H1 (cell line): Measurements from ENCODE around the gene CDCP1. TPM values are rescaled to one million over a fixed set of nuclear protein-coding genes. Genes with fewer than 3 reads are reported as not detected.

Experiments used
- CTCF ChIA-PET: fragments of 300-600 bp; sonication (Branson Sonifier 250); formaldehyde crosslinking; loops from one replicate; lab custom pipeline; 2021; ENCODE audit not compliant: partially characterized antibody; lab: Charles Lee
- POLR2A ChIA-PET: fragments of 300-600 bp; sonication (Branson Sonifier 250); formaldehyde crosslinking; loops from one replicate; lab custom pipeline; 2021; ENCODE audit warnings: inconsistent platforms; ENCODE audit not compliant: partially characterized antibody; lab: Charles Lee
- DNase-seq, 2 experiments: peaks; one replicate each; pipeline versions ENCODE4 v3.0.0 to v3.0.0-alpha.2; 2010 to 2022; ENCODE audit warnings: low spot score in 2 of 2, low read depth in 1 of 2, mixed read lengths in 1 of 2
- FAIRE-seq: peaks from 2 replicates; lab custom pipeline; 2011; peaks lifted over from hg19 to GRCh38; lab: Jason Lieb, UNC
- H2AFZ ChIP-seq: 2 replicates; pipeline ENCODE4 v1.8.1; 2012; ENCODE audit warnings: low read length, inconsistent platforms
- H2AK5ac ChIP-seq: 2 replicates; pipeline ENCODE4 v1.6.1; 2013; ENCODE audit warnings: low read depth, low read length
- H2BK120ac ChIP-seq: replicated peaks from 2 replicates; pipeline ENCODE3; 2013; ENCODE audit warnings: low read depth, low read length, inconsistent platforms
- H2BK12ac ChIP-seq: 2 replicates; pipeline ENCODE4 v1.6.1; 2013; ENCODE audit warnings: low read depth, low read length
- H2BK15ac ChIP-seq: 2 replicates; pipeline ENCODE4 v1.6.1; 2013; ENCODE audit warnings: low read length
- H2BK20ac ChIP-seq: 2 replicates; pipeline ENCODE4 v1.6.1; 2013; ENCODE audit warnings: low read length
- H2BK5ac ChIP-seq: 2 replicates; pipeline ENCODE4 v1.6.1; 2013; ENCODE audit warnings: low read depth, low read length
- H3K14ac ChIP-seq: 2 replicates; pipeline ENCODE4 v1.6.1; 2013; ENCODE audit warnings: inconsistent platforms; ENCODE audit not compliant: insufficient read length
- H3K18ac ChIP-seq: 2 replicates; pipeline ENCODE4 v1.6.1; 2013; ENCODE audit warnings: low read length; ENCODE audit errors: extremely low read depth
- H3K23ac ChIP-seq: 2 replicates; pipeline ENCODE4 v1.6.1; 2013; ENCODE audit warnings: inconsistent platforms; ENCODE audit not compliant: insufficient read length
- H3K23me2 ChIP-seq: 2 replicates; pipeline ENCODE4 v1.6.1; 2013; ENCODE audit warnings: low read depth, low read length
- H3K27ac ChIP-seq: 2 replicates; pipeline ENCODE4 v1.6.1; 2011; ENCODE audit warnings: low read depth, low read length, inconsistent platforms
- H3K27me3 ChIP-seq, 4 experiments: replicated peaks in 1 of 4; 1 replicate in 1 of 4; 2 replicates in 3 of 4; pipeline versions ENCODE4 v1.6.1 to v1.8.1; 2011 to 2013; ENCODE audit warnings: low read length in 3 of 4, mild to moderate bottlenecking in 3 of 4, inconsistent platforms in 2 of 4, mixed read lengths in 2 of 4, moderate library complexity in 1 of 4; ENCODE audit not compliant: control insufficient read depth in 3 of 4, insufficient read depth in 3 of 4; ENCODE audit errors: extremely low read depth in 1 of 4
- H3K36me3 ChIP-seq, 4 experiments: 2 replicates each; pipeline versions ENCODE4 v1.6.1 to v1.8.1; 2011 to 2013; ENCODE audit warnings: mild to moderate bottlenecking in 4 of 4, low read length in 3 of 4, moderate library complexity in 2 of 4, control low read depth in 1 of 4, inconsistent platforms in 1 of 4; ENCODE audit not compliant: insufficient read depth in 4 of 4, control insufficient read depth in 2 of 4
- H3K4ac ChIP-seq: replicated peaks from 2 replicates; pipeline ENCODE3; 2013; ENCODE audit warnings: low read length, low read depth, mixed read lengths, inconsistent platforms; ENCODE audit not compliant: insufficient read length
- H3K4me1 ChIP-seq, 4 experiments: replicated peaks in 1 of 4; 1 replicate in 1 of 4; 2 replicates in 3 of 4; pipeline versions ENCODE4 v1.6.1 to v1.8.1; 2011 to 2013; ENCODE audit warnings: low read length in 3 of 4, inconsistent platforms in 2 of 4, mixed read lengths in 1 of 4; ENCODE audit not compliant: insufficient read depth in 4 of 4, control insufficient read depth in 3 of 4
- H3K4me2 ChIP-seq, 2 experiments: 2 replicates each; pipeline versions ENCODE4 v1.6.1 to v1.8.1; 2011 to 2013; ENCODE audit warnings: low read depth in 2 of 2, low read length in 2 of 2, control low read depth in 1 of 2, inconsistent platforms in 1 of 2, mild to moderate bottlenecking in 1 of 2; ENCODE audit not compliant: insufficient read depth in 1 of 2
- H3K4me3 ChIP-seq, 4 experiments: fragments of 200-600, 300-600 bp in 1 of 4; sonication (generic), shearing (Covaris generic), sonication (Bioruptor Twin) in 1 of 4; 2 replicates each; pipeline versions ENCODE4 v1.5.1 to v1.8.1; 2011 to 2016; ENCODE audit warnings: low read length in 4 of 4, low read depth in 3 of 4, control low read depth in 2 of 4, inconsistent platforms in 2 of 4, mild to moderate bottlenecking in 2 of 4, mixed read lengths in 1 of 4, moderate library complexity in 1 of 4; ENCODE audit not compliant: insufficient read depth in 2 of 4; ENCODE audit errors: extremely low read depth in 1 of 4
- H3K56ac ChIP-seq: replicated peaks from 2 replicates; pipeline ENCODE3; 2013; ENCODE audit warnings: low read depth, mild to moderate bottlenecking, mixed read lengths, low read length, inconsistent platforms; ENCODE audit not compliant: insufficient read length
- H3K79me1 ChIP-seq: 2 replicates; pipeline ENCODE4 v1.6.1; 2013; ENCODE audit warnings: low read depth, low read length, control low read depth
- H3K79me2 ChIP-seq, 2 experiments: 2 replicates each; pipeline versions ENCODE4 v1.6.1 to v1.8.1; 2012 to 2013; ENCODE audit warnings: low read length in 2 of 2, mild to moderate bottlenecking in 2 of 2, inconsistent platforms in 1 of 2; ENCODE audit not compliant: insufficient read depth in 2 of 2, control insufficient read depth in 1 of 2
- H3K9ac ChIP-seq, 4 experiments: replicated peaks in 1 of 4; 1 replicate in 1 of 4; 2 replicates in 3 of 4; pipeline versions ENCODE4 v1.6.1 to v1.8.1; 2011 to 2013; ENCODE audit warnings: low read depth in 3 of 4, low read length in 3 of 4, control low read depth in 2 of 4, mild to moderate bottlenecking in 2 of 4, moderate library complexity in 2 of 4, inconsistent platforms in 1 of 4; ENCODE audit errors: extremely low read depth in 1 of 4
- H3K9me3 ChIP-seq, 2 experiments: 2 replicates each; pipeline versions ENCODE4 v1.6.1 to v1.8.1; 2012 to 2013; ENCODE audit warnings: mild to moderate bottlenecking in 2 of 2, moderate library complexity in 2 of 2, control low read depth in 1 of 2, inconsistent platforms in 1 of 2, low read depth in 1 of 2, low read length in 1 of 2, mixed read lengths in 1 of 2; ENCODE audit not compliant: insufficient read depth in 2 of 2
- H4K20me1 ChIP-seq, 2 experiments: replicated peaks in 1 of 2; 2 replicates each; pipeline versions ENCODE3 to v1.8.1; 2011 to 2013; ENCODE audit warnings: inconsistent platforms in 2 of 2, low read length in 2 of 2, mild to moderate bottlenecking in 1 of 2; ENCODE audit not compliant: insufficient read depth in 2 of 2, control insufficient read depth in 1 of 2
- H4K5ac ChIP-seq: 2 replicates; pipeline ENCODE4 v1.6.1; 2013; ENCODE audit warnings: low read length, low read depth, mixed read lengths, inconsistent platforms; ENCODE audit not compliant: insufficient read length
- H4K8ac ChIP-seq: 2 replicates; pipeline ENCODE4 v1.8.0; 2013; ENCODE audit warnings: mild to moderate bottlenecking, moderate library complexity, low read length, inconsistent platforms; ENCODE audit not compliant: insufficient read depth; ENCODE audit errors: extremely low read depth
- H4K91ac ChIP-seq: replicated peaks from 2 replicates; pipeline ENCODE3; 2013; ENCODE audit warnings: low read length, mixed read lengths, inconsistent platforms; ENCODE audit not compliant: insufficient read length
- ATF2 ChIP-seq: IDR thresholded peaks from 2 replicates; pipeline ENCODE4 v1.6.1; 2012; ENCODE audit warnings: low read length, inconsistent platforms
- BCL11A ChIP-seq, 2 experiments: IDR thresholded peaks; one replicate each; pipeline ENCODE4 v1.6.1; 2011; ENCODE audit warnings: low read depth in 2 of 2, low read length in 2 of 2, mild to moderate bottlenecking in 2 of 2
- CHD2 ChIP-seq: IDR thresholded peaks from 2 replicates; pipeline ENCODE4 v1.6.1; 2012; ENCODE audit warnings: low read length, improper control_type of control experiment
- JUN ChIP-seq: IDR thresholded peaks from 2 replicates; pipeline ENCODE4 v1.6.1; 2011; ENCODE audit warnings: low read depth, mild to moderate bottlenecking, improper control_type of control experiment, low read length
- KDM5A ChIP-seq: fragments of 200-600 bp; IDR thresholded peaks from 2 replicates; pipeline ENCODE4 v1.7.1; 2012; ENCODE audit warnings: mild to moderate bottlenecking, low read length, inconsistent platforms, mixed read lengths
- MAFK ChIP-seq: IDR thresholded peaks from 2 replicates; pipeline ENCODE4 v1.6.1; 2012; ENCODE audit warnings: low read depth, mild to moderate bottlenecking, improper control_type of control experiment, low read length
- POLR2AphosphoS5 ChIP-seq: IDR thresholded peaks from 2 replicates; pipeline ENCODE4 v1.6.1; 2011; ENCODE audit warnings: low read depth, low read length
- POU5F1 ChIP-seq: IDR thresholded peaks from 2 replicates; pipeline ENCODE4 v1.6.1; 2011; ENCODE audit warnings: low read depth, mild to moderate bottlenecking, low read length, moderate library complexity
- RBBP5 ChIP-seq: IDR thresholded peaks from 2 replicates; pipeline ENCODE4 v1.7.1; 2012; ENCODE audit warnings: low read depth, mild to moderate bottlenecking, inconsistent platforms, low read length, moderate library complexity, borderline replicate concordance
- RNF2 ChIP-seq: fragments of 200-900, 300-1000 bp; sonication (generic); IDR thresholded peaks from 2 replicates; pipeline ENCODE4 v1.7.1; 2016; ENCODE audit warnings: borderline replicate concordance, low read depth, mild to moderate bottlenecking, antibody characterized with exemption, low read length; ENCODE audit not compliant: poor library complexity, severe bottlenecking; ENCODE audit errors: missing control alignments
- TAF1 ChIP-seq: IDR thresholded peaks from 2 replicates; pipeline ENCODE4 v1.6.1; 2011; ENCODE audit warnings: mild to moderate bottlenecking, low read depth, low read length
- TAF7 ChIP-seq: optimal IDR thresholded peaks from 2 replicates; pipeline ENCODE3; 2011; ENCODE audit warnings: low read depth, mild to moderate bottlenecking, inconsistent platforms, low read length, moderate library complexity, borderline replicate concordance
- ZNF274 ChIP-seq: IDR thresholded peaks from 2 replicates; pipeline ENCODE4 v1.7.0; 2012; ENCODE audit warnings: low read length, borderline replicate concordance; ENCODE audit errors: extremely low read depth
- WGBS, 2 experiments: shearing (Covaris generic) in 1 of 2; methylation state at CpG; one replicate each; pipeline versions ENCODE4 v1.1.6 to v1.1.7; 2013 to 2015; ENCODE audit warnings: low lambda C conversion rate in 2 of 2, mixed read lengths in 2 of 2, inconsistent platforms in 1 of 2, low coverage in 1 of 2, missing lambda C conversion rate in 1 of 2; ENCODE audit not compliant: insufficient replicate concordance in 2 of 2, insufficient coverage in 1 of 2, insufficient read length in 1 of 2; ENCODE audit errors: extremely low coverage in 1 of 2, missing lambda C conversion rate in 1 of 2; 5-methylcytosine and 5-hydroxymethylcytosine counted together
- polyA plus RNA-seq, 7 experiments: library from polyadenylated mRNA; depleted of rRNA in 3 of 7; stranded (reverse) in 5 of 7; unstranded in 2 of 7; fragments of >200 nt in 5 of 7; fragments of 200-250 nt in 2 of 7; gene quantifications; 1 replicate in 5 of 7; 2 replicates in 1 of 7; 4 replicates in 1 of 7; pipeline versions ENCODE4 v1.2.1 to v1.2.3, GENCODE V29; 2011 to 2013; ENCODE audit warnings: missing spikeins in 2 of 7, mixed read lengths in 2 of 7
- total RNA-seq: library from RNA; stranded (reverse); fragmentation: NEBNext Ultra II Directional; extraction: Animal tissue kit (Norgen Biotek cat#: 25700); gene quantifications from 2 replicates; pipeline ENCODE4 v1.2.1, GENCODE V29; 2021

Gene CDCP1
- total and polyA plus RNA-seq, 2 of the 8 experiments (the other 6 are each of a cell fraction or from before 2014, with no cell fraction given): 10.0 to 23.3 TPM

- H3K9ac ChIP-seq: no peak overlapping the region
- no peaks in the 10 kb centered on the region for H3K36me3 ChIP-seq
- FAIRE-seq: no peak
- H4K20me1 ChIP-seq: peaks cover 0 to 2% of the 10 kb centered on the region in 2 experiments
- no peak overlapping the region for H3K4me2 ChIP-seq
- no peak overlapping the region for H3K14ac ChIP-seq
- no peaks in the 10 kb centered on the region for H3K9me3 ChIP-seq
- H2BK15ac ChIP-seq: no peak overlapping the region
- no peaks in the 10 kb centered on the region for H3K79me1 ChIP-seq
- H3K79me2 ChIP-seq: no peaks in the 10 kb centered on the region
- no peak overlapping the region for H3K18ac ChIP-seq
- CTCF ChIA-PET: interaction anchor here (0.6 to 14.6 kb wide), 33 partner anchors 7 to 604 kb away, joined by 3 to 263 read pairs (median 4); no protein-coding TSS in a partner anchor
- no peak overlapping the region for H2AFZ ChIP-seq
- H2BK5ac ChIP-seq: no peak overlapping the region
- H2BK120ac ChIP-seq: no peak overlapping the region
- no peak overlapping the region for H4K5ac ChIP-seq
- no peak for DNase-seq
- H3K4me3 ChIP-seq: no peak overlapping the region
- H2BK12ac ChIP-seq: no peak overlapping the region
- peaks cover 10 to 40% (median 35%) of the 10 kb centered on the region in 4 experiments for H3K27me3 ChIP-seq
- H4K91ac ChIP-seq: no peak overlapping the region
- H3K23ac ChIP-seq: no peak overlapping the region
- H4K8ac ChIP-seq: no peak overlapping the region
- POLR2A ChIA-PET: no interaction called here
- no peak overlapping the region for H2BK20ac ChIP-seq
- no peak overlapping the region for H2AK5ac ChIP-seq
- H3K4me1 ChIP-seq: peaks cover 0 to 2% (median 2%) of the 10 kb centered on the region in 4 experiments; a peak in 5 of 7 replicates
- H3K4ac ChIP-seq: no peak overlapping the region
- H3K27ac ChIP-seq: no peak overlapping the region
- WGBS, 2 experiments: 74% methylated on average over 2 of the region's 2 CpGs; no CpG with 5 or more reads in 1 of the 2 experiments
- H3K56ac ChIP-seq: no peak overlapping the region
- H3K23me2 ChIP-seq: no peaks in the 10 kb centered on the region
- TF ChIP-seq CHD2: no peak
- no peak for TF ChIP-seq TAF1
- no peak for TF ChIP-seq MAFK
- no peak for TF ChIP-seq JUN
- no peak for TF ChIP-seq ATF2
- TF ChIP-seq KDM5A: no peak
- TF ChIP-seq POU5F1: no peak
- TF ChIP-seq ZNF274: no peak
- TF ChIP-seq RBBP5: no peak
- TF ChIP-seq BCL11A (IDR thresholded peaks at IDR 0.05; ENCODE audit: low read depth in 2 of 2, low read length in 2 of 2): no peak
- TF ChIP-seq TAF7: no peak
- TF ChIP-seq POLR2AphosphoS5: no peak
- no peak for TF ChIP-seq RNF2
Measured at GRCh38 chr3:45055032-45055410, 91.2 kb downstream of the CDCP1 start.
